Left renal cortex interstitium (tissue), 4 donors: ENCODE results near the gene C9orf50. TPM values are rescaled to one million over a fixed set of nuclear protein-coding genes. Genes with fewer than 3 reads are reported as not detected.
"Not testable (repeated sequence)": the region's sequence is repeated elsewhere in the genome, so short reads cannot be mapped to it uniquely, and the experiment has no call there.

Experiments
- DNase-seq, 4 donors: peaks; one replicate each; pipeline ENCODE4 v3.0.0-alpha.2; 2013; ENCODE audit warnings: low read depth in 4 of 4, low spot score in 2 of 4, missing footprints in 1 of 4
- polyA plus RNA-seq, 4 donors: library from polyadenylated mRNA; unstranded; fragments of 120-200 nt; gene quantifications; one replicate each; pipeline ENCODE4 v1.2.1, GENCODE V29; 2013; ENCODE audit not compliant: insufficient read length in 4 of 4

C9orf50 gene
- polyA plus RNA-seq, 4 donors, result 0.64 to 0.99 (median 0.83) TPM

GRCh38 chr9:129648764-129649115 is 27.8 kb upstream of the C9orf50 start:
- no peak for DNase-seq

GRCh38 chr9:129648092-129648763 is 27.3 kb upstream of the C9orf50 start:
- no peak for DNase-seq

GRCh38 chr9:129647635-129648034 is 26.7 kb upstream of the C9orf50 start:
- DNase-seq, result no peak

- no peak for DNase-seq
Observed at GRCh38 chr9:129646654-129647053, 25.8 kb upstream of the C9orf50 start.

GRCh38 chr9:129646252-129646651 is 25.4 kb upstream of the C9orf50 start:
- no peak for DNase-seq

- DNase-seq, result no peak
Observed at GRCh38 chr9:129644902-129645301, 24.0 kb upstream of the C9orf50 start.

- DNase-seq, result no peak
Observed at GRCh38 chr9:129644365-129644764, 23.5 kb upstream of the C9orf50 start.

GRCh38 chr9:129643706-129644105 is 22.8 kb upstream of the C9orf50 start:
- no peak for DNase-seq

- DNase-seq, result peak; percentile 86 to 96 (median 95)
Observed at GRCh38 chr9:129641750-129642585, 21.1 kb upstream of the C9orf50 start, which contains the start of gene ASB6. TSS of gene ASB6 (minus strand) at chr9:129642151. CDS start at chr9:129641999, 152 bp downstream.

- DNase-seq, result no peak
Observed at GRCh38 chr9:129640871-129641749, 20.2 kb upstream of the C9orf50 start.

GRCh38 chr9:129640086-129640870 is 19.4 kb upstream of the C9orf50 start:
- no peak for DNase-seq

GRCh38 chr9:129639756-129640085 is 18.8 kb upstream of the C9orf50 start:
- no peak for DNase-seq

GRCh38 chr9:129639034-129639630 is 18.2 kb upstream of the C9orf50 start:
- DNase-seq, result no peak

- DNase-seq, result no peak
Observed at GRCh38 chr9:129637673-129638439, 17.0 kb upstream of the C9orf50 start.

GRCh38 chr9:129637102-129637501 is 16.2 kb upstream of the C9orf50 start:
- DNase-seq, result no peak

GRCh38 chr9:129636343-129636742 is 15.4 kb upstream of the C9orf50 start:
- DNase-seq, result not testable (repeated sequence)

GRCh38 chr9:129635099-129636065 is 14.5 kb upstream of the C9orf50 start:
- DNase-seq, result no peak

- DNase-seq, result no peak
Observed at GRCh38 chr9:129633848-129634247, 12.9 kb upstream of the C9orf50 start.
